Gastrocnemius medialis (tissue), 4 donors: ENCODE data around the gene KLF11. TPM values are rescaled to one million over a fixed set of nuclear protein-coding genes. Genes with fewer than 3 reads are reported as not detected.
"Not testable (repeated sequence)": the region's sequence is repeated elsewhere in the genome, so short reads cannot be mapped to it uniquely, and the experiment has no call there.

ENCODE experiments used
- ATAC-seq, 2 donors: fragments of 150-250 bp; one replicate each; pipeline ENCODE4 v1.9.1; 2016
- DNase-seq, 2 donors: peaks; one replicate each; pipeline ENCODE4 v3.0.0-alpha.2; 2019
- H3K27ac ChIP-seq, 4 donors: fragments of 200-600 bp; sonication (generic); 1 replicate in 1 of 4; 2 replicates in 3 of 4; pipeline ENCODE4 v1.5.1; 2016 to 2018; ENCODE audit warnings: mild to moderate bottlenecking in 2 of 4, moderate library complexity in 1 of 4
- H3K27me3 ChIP-seq, 3 donors: fragments of 200-600 bp; sonication (generic) in 2 of 3; 1 replicate in 1 of 3; 2 replicates in 2 of 3; pipeline versions ENCODE4 v1.5.1 to v1.6.0; 2016 to 2019; ENCODE audit warnings: mild to moderate bottlenecking in 1 of 3, moderate library complexity in 1 of 3
- H3K36me3 ChIP-seq, 2 donors: fragments of 200-600 bp; sonication (generic) in 1 of 2; one replicate each; pipeline ENCODE4 v1.5.1; 2017 to 2018
- H3K4me1 ChIP-seq, 2 donors: fragments of 200-600 bp; sonication (generic) in 1 of 2; one replicate each; pipeline ENCODE4 v1.5.1; 2016 to 2017; ENCODE audit warnings: mild to moderate bottlenecking in 2 of 2
- H3K4me3 ChIP-seq, 4 donors: fragments of 200-600 bp; sonication (generic) in 3 of 4; 1 replicate in 1 of 4; 2 replicates in 3 of 4; pipeline ENCODE4 v1.5.1; 2016 to 2019; ENCODE audit warnings: mild to moderate bottlenecking in 2 of 4
- H3K9me3 ChIP-seq, 3 donors: fragments of 200-600 bp; sonication (generic) in 2 of 3; 1 replicate in 1 of 3; 2 replicates in 2 of 3; pipeline ENCODE4 v1.5.1; 2016 to 2019
- CTCF ChIP-seq, 5 experiments: fragments of 450-650 bp in 3 of 5; fragments of 200-600 bp in 2 of 5; sonication (generic) in 2 of 5; IDR thresholded peaks in 4 of 5; conservative IDR thresholded peaks in 1 of 5; 1 replicate in 4 of 5; 2 replicates in 1 of 5; pipeline ENCODE4 v1.5.1; 2016 to 2019; ENCODE audit warnings: antibody characterized with exemption in 5 of 5, mild to moderate bottlenecking in 3 of 5, moderate library complexity in 3 of 5
- POLR2A ChIP-seq, 2 donors: fragments of 450-650 bp; IDR thresholded peaks; one replicate each; pipeline ENCODE4 v1.6.1; 2017; ENCODE audit warnings: antibody characterized with exemption in 2 of 2, mild to moderate bottlenecking in 2 of 2, moderate library complexity in 2 of 2
- in situ Hi-C, 4 donors: fragments of 200-750 bp; cut with MboI; loops; one replicate each; pipeline versions ENCODE4 v1.15.0 to v1.8.0; 2017; ENCODE audit warnings: low sequenced_read_pairs in 4 of 4
- intact Hi-C: fragments of 100-400 bp; cut with DNase I; formaldehyde crosslinking; loops from one replicate; pipeline ENCODE4 v1.15.1; 2023; ENCODE audit warnings: low total_unique reads
- total RNA-seq, 4 donors: library from RNA; depleted of rRNA; stranded (reverse); fragments of >200 nt; gene quantifications; one replicate each; pipeline versions ENCODE4 v1.1.0 to v1.2.3, GENCODE V29; 2016

KLF11 gene
- total RNA-seq, 4 donors from 2014 or later, result 7.6 to 18.3 (median 12.9) TPM

GRCh38 chr2:10009811-10010781 is 33.3 kb upstream of the KLF11 start:
- intact Hi-C loops (loop anchor here (1.0 kb wide), 1 partner anchor 26 kb away; no protein-coding TSS in a partner anchor), in situ Hi-C loops (no loop called here)
- Histone ChIP-seq H3K9me3 (no peaks in the 10 kb centered on the region), H3K4me3 (no peak overlapping the region), H3K36me3 (no peaks in the 10 kb centered on the region), H3K27me3 (no peaks in the 10 kb centered on the region), H3K4me1 (peaks cover 27 to 38% of the 10 kb centered on the region in 2 donors), H3K27ac (peak overlapping the region; percentile 57 to 74 (median 60))
- no peak for TF ChIP-seq POLR2A (IDR thresholded peaks at IDR 0.05)
- no peak for TF ChIP-seq CTCF (IDR thresholded peaks at IDR 0.05 in 4 of 5, conservative IDR thresholded peaks at IDR 0.05 in 1 of 5)
- peak; percentile 51 to 80 for ATAC-seq
- peak; percentile 26 to 79 for DNase-seq

- Histone ChIP-seq H3K4me1 (peaks cover 27 to 38% of the 10 kb centered on the region in 2 donors), H3K27ac (peak overlapping the region in 1 of 4 donors; percentile 74)
- intact Hi-C loops, result loop anchor here (1.0 kb wide), 1 partner anchor 25 kb away; no protein-coding TSS in a partner anchor
- in situ Hi-C loops, H3K9me3 ChIP-seq, H3K27me3 ChIP-seq, H3K36me3 ChIP-seq, DNase-seq, H3K4me3 ChIP-seq, ATAC-seq: not testable (repeated sequence)
These were observed 32.3 kb upstream of the KLF11 start for GRCh38 chr2:10010861-10011605.

- H3K9me3 ChIP-seq, H3K27me3 ChIP-seq, intact Hi-C loops, ATAC-seq, DNase-seq, H3K27ac ChIP-seq, in situ Hi-C loops, H3K4me3 ChIP-seq, H3K36me3 ChIP-seq: not testable (repeated sequence)
- H3K4me1 ChIP-seq, result peaks cover 27 to 37% of the 10 kb centered on the region in 2 donors
These were observed 31.6 kb upstream of the KLF11 start for GRCh38 chr2:10011606-10012325.

GRCh38 chr2:10012366-10012962 is 30.9 kb upstream of the KLF11 start:
- DNase-seq, H3K27me3 ChIP-seq, H3K36me3 ChIP-seq, H3K9me3 ChIP-seq, H3K27ac ChIP-seq, H3K4me3 ChIP-seq, ATAC-seq, intact Hi-C loops, in situ Hi-C loops: not testable (repeated sequence)
- peaks cover 26 to 33% of the 10 kb centered on the region in 2 donors for H3K4me1 ChIP-seq

- H3K27me3 ChIP-seq, result no peaks in the 10 kb centered on the region
- intact Hi-C loops, result no loop called here
- no peak for TF ChIP-seq CTCF (IDR thresholded peaks at IDR 0.05 in 4 of 5, conservative IDR thresholded peaks at IDR 0.05 in 1 of 5)
- TF ChIP-seq POLR2A (IDR thresholded peaks at IDR 0.05), result no peak
- H3K4me3 ChIP-seq, result no peak overlapping the region
- no peak for ATAC-seq
- no peaks in the 10 kb centered on the region for H3K9me3 ChIP-seq
- DNase-seq, result no peak
- H3K36me3 ChIP-seq, result no peaks in the 10 kb centered on the region
- no peak overlapping the region for H3K27ac ChIP-seq
- H3K4me1 ChIP-seq, result peaks cover 21 to 28% of the 10 kb centered on the region in 2 donors
- in situ Hi-C loops, result no loop called here
These were observed 30.3 kb upstream of the KLF11 start for GRCh38 chr2:10012963-10013461.

GRCh38 chr2:10013651-10014417 is 29.5 kb upstream of the KLF11 start:
- ATAC-seq, H3K9me3 ChIP-seq, H3K4me3 ChIP-seq, intact Hi-C loops, in situ Hi-C loops, DNase-seq, H3K27ac ChIP-seq, H3K36me3 ChIP-seq, H3K27me3 ChIP-seq: not testable (repeated sequence)
- peaks cover 15 to 20% of the 10 kb centered on the region in 2 donors for H3K4me1 ChIP-seq
